ENCODE measurements around the gene PTPRK.
A peak's percentile ranks its signal among the peaks of the same experiment; 100 is the strongest.

Gene PTPRK

DNA sequence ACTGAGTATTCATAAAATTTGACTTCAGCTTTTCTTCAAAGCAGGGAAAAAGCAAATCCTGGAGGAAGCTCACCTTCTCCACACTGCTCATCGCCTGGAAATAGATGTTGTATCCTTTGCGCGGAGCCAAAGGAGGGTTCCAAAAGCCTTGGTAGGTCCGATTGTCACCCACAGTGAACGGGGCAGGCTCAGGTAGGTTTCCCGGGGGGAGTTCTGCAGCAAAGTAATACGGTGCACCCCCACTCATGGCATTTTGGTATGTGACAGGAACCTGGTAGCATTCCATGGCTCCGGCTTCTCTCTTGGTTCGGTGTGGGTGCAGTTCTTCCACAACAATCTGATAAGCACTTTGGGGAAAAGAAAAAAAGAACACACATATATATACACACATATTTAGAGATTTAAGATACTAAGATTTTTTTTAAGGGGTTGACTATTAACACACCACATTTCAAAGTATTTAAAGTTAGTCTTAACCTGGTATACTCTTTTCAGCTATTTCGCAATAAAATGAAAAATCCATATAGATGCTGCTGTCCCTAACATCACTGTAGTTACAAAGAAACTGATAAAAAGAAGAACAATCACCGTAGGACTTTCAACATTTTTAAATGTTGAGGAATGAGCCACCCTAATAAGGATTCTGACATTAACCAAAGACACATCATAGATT, 452.8 kb downstream of the PTPRK start:
- no peak for DNase-seq (ENCODE audit: low read depth in 2 of 2)
- H3K4me3 ChIP-seq (replicated peaks in 1 of 2; ENCODE audit: low read depth in 2 of 2, low read length in 2 of 2) = no peak overlapping the region
- TF ChIP-seq, protein P1, sequence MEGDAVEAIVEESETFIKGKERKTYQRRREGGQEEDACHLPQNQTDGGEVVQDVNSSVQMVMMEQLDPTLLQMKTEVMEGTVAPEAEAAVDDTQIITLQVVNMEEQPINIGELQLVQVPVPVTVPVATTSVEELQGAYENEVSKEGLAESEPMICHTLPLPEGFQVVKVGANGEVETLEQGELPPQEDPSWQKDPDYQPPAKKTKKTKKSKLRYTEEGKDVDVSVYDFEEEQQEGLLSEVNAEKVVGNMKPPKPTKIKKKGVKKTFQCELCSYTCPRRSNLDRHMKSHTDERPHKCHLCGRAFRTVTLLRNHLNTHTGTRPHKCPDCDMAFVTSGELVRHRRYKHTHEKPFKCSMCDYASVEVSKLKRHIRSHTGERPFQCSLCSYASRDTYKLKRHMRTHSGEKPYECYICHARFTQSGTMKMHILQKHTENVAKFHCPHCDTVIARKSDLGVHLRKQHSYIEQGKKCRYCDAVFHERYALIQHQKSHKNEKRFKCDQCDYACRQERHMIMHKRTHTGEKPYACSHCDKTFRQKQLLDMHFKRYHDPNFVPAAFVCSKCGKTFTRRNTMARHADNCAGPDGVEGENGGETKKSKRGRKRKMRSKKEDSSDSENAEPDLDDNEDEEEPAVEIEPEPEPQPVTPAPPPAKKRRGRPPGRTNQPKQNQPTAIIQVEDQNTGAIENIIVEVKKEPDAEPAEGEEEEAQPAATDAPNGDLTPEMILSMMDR (IDR thresholded peaks at IDR 0.05; ENCODE audit: low read depth, low read length) = no peak

GRCh38 chr6:128065072-128065471, 455.3 kb downstream of the PTPRK start:
- no peak for DNase-seq (ENCODE audit: low read depth in 2 of 2)
- TF ChIP-seq, protein P1 (IDR thresholded peaks at IDR 0.05; ENCODE audit: low read depth, low read length) = no peak
- no peak overlapping the region for H3K4me3 ChIP-seq (replicated peaks in 1 of 2; ENCODE audit: low read depth in 2 of 2, low read length in 2 of 2)

DNA sequence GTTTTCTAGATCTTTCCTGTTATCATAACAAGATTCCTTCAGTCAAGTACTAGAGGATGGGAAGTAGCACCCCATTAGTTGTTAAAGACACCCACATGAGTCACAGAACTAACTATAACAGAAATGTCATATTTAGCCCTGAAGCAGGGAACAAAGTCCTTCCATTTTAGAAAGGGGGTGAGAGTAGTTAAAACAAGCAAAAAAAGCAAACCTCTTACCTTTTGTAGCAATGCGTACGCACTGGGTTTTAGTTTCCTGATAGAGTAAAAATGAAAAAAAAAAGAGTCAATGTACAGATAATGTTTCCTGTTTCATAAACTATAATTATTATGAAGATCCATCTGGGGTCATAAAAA, 455.9 kb downstream of the PTPRK start:
- TF ChIP-seq, protein P1 (IDR thresholded peaks at IDR 0.05; ENCODE audit: low read depth, low read length) = no peak
- no peak for DNase-seq (ENCODE audit: low read depth in 2 of 2)
- H3K4me3 ChIP-seq (replicated peaks in 1 of 2; ENCODE audit: low read depth in 2 of 2, low read length in 2 of 2) = no peak overlapping the region

- DNase-seq (ENCODE audit: low read depth in 2 of 2) = no peak
- no peak overlapping the region for H3K4me3 ChIP-seq (replicated peaks in 1 of 2; ENCODE audit: low read depth in 2 of 2, low read length in 2 of 2)
- TF ChIP-seq, protein P1 (IDR thresholded peaks at IDR 0.05; ENCODE audit: low read depth, low read length) = no peak
These were observed 456.4 kb downstream of the PTPRK start for GRCh38 chr6:128063850-128064539.

DNA sequence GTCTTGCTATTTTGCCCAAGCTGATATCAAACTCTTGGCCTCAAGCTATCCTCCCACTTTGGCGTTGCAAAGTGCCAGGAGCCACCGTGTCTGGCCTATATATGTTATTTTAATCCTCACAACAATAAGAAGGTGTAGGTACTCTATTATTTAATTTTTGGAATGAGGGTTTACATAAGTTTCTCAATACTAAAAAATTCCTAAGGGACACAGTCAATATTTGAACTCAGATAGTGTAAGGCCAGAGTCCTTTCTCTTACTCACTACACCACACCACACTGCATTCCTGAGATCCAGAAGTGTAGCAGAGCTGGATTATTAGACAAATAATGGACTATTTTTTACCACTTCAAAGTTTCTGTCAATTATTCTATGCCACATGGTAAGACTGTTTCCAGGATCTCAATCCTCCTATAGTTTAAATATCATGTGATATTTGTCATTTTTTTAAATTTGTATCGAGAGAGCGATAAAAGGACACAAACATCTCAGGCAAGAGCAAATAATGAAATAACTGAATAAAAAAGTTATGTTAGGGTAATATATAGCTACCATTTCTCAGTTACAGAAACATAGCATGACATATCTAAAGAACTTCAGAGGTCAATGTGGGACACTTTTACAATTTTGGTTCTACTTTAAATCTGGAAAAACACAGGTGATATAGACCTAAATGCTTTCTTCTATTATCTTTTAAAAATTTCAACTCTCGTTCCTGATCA, 457.4 kb downstream of the PTPRK start:
- TF ChIP-seq, protein P1 (IDR thresholded peaks at IDR 0.05; ENCODE audit: low read depth, low read length) = no peak
- DNase-seq (ENCODE audit: low read depth in 2 of 2) = peak in 1 of 2 donors; percentile 32

GRCh38 chr6:128057946-128058345, 462.5 kb downstream of the PTPRK start:
- TF ChIP-seq, protein P1 (IDR thresholded peaks at IDR 0.05; ENCODE audit: low read depth, low read length) = no peak
- DNase-seq (ENCODE audit: low read depth in 2 of 2) = peak; percentile 3 to 49
- no peak overlapping the region for H3K4me3 ChIP-seq (replicated peaks in 1 of 2; ENCODE audit: low read depth in 2 of 2, low read length in 2 of 2)

More for the DNA sequence above, 457.4 kb downstream of the PTPRK start:
- no peak overlapping the region for H3K4me3 ChIP-seq (replicated peaks in 1 of 2; ENCODE audit: low read depth in 2 of 2, low read length in 2 of 2)

Data from cardiac fibroblast (primary cell).